Superior temporal gyrus (tissue), 1 donor: ENCODE data around the gene SAMD4A.

Experiments
- DNase-seq: peaks from one replicate; pipeline ENCODE4 v3.0.0-alpha.2; 2016; ENCODE audit errors: extremely low spot score

Gene SAMD4A

GRCh38 chr14:54702014-54702491, 135.1 kb downstream of the SAMD4A start:
- no peak for DNase-seq

- DNase-seq: no peak
Measured at GRCh38 chr14:54702492-54702891, 135.6 kb downstream of the SAMD4A start.

GRCh38 chr14:54703082-54703481, 136.2 kb downstream of the SAMD4A start:
- DNase-seq: no peak

- no peak for DNase-seq
Measured at GRCh38 chr14:54703724-54704123, 136.8 kb downstream of the SAMD4A start.

GRCh38 chr14:54704768-54705167, 137.8 kb downstream of the SAMD4A start:
- no peak for DNase-seq

- no peak for DNase-seq
Measured at GRCh38 chr14:54706769-54707168, 139.8 kb downstream of the SAMD4A start.

- DNase-seq: no peak
Measured at GRCh38 chr14:54708161-54708560, 141.2 kb downstream of the SAMD4A start.

GRCh38 chr14:54708982-54709381, 142.1 kb downstream of the SAMD4A start:
- no peak for DNase-seq

- DNase-seq: no peak
Measured at GRCh38 chr14:54709444-54709843, 142.5 kb downstream of the SAMD4A start.

GRCh38 chr14:54709867-54710266, 142.9 kb downstream of the SAMD4A start:
- DNase-seq: no peak

- DNase-seq: no peak
Measured at GRCh38 chr14:54711312-54711711, 144.4 kb downstream of the SAMD4A start.

- DNase-seq: no peak
Measured at GRCh38 chr14:54711812-54712464, 145.0 kb downstream of the SAMD4A start.

- peak; percentile 56 for DNase-seq
Measured at GRCh38 chr14:54712465-54713200, 145.7 kb downstream of the SAMD4A start.

- no peak for DNase-seq
Measured at GRCh38 chr14:54713379-54713778, 146.5 kb downstream of the SAMD4A start.

- no peak for DNase-seq
Measured at GRCh38 chr14:54715239-54715638, 148.3 kb downstream of the SAMD4A start.

GRCh38 chr14:54715811-54716210, 148.9 kb downstream of the SAMD4A start:
- no peak for DNase-seq

GRCh38 chr14:54716862-54717261, 149.9 kb downstream of the SAMD4A start:
- no peak for DNase-seq

GRCh38 chr14:54718046-54718445, 151.1 kb downstream of the SAMD4A start:
- no peak for DNase-seq

- DNase-seq: no peak
Measured at GRCh38 chr14:54719406-54719805, 152.5 kb downstream of the SAMD4A start.

GRCh38 chr14:54722791-54723432, 156.0 kb downstream of the SAMD4A start:
- peak; percentile 38 for DNase-seq

GRCh38 chr14:54724123-54724522, 157.2 kb downstream of the SAMD4A start:
- no peak for DNase-seq

- DNase-seq: no peak
Measured at GRCh38 chr14:54724676-54725325, 157.9 kb downstream of the SAMD4A start.
